ENCODE measurements around the gene PROSER3.

The PROSER3 gene

DNA sequence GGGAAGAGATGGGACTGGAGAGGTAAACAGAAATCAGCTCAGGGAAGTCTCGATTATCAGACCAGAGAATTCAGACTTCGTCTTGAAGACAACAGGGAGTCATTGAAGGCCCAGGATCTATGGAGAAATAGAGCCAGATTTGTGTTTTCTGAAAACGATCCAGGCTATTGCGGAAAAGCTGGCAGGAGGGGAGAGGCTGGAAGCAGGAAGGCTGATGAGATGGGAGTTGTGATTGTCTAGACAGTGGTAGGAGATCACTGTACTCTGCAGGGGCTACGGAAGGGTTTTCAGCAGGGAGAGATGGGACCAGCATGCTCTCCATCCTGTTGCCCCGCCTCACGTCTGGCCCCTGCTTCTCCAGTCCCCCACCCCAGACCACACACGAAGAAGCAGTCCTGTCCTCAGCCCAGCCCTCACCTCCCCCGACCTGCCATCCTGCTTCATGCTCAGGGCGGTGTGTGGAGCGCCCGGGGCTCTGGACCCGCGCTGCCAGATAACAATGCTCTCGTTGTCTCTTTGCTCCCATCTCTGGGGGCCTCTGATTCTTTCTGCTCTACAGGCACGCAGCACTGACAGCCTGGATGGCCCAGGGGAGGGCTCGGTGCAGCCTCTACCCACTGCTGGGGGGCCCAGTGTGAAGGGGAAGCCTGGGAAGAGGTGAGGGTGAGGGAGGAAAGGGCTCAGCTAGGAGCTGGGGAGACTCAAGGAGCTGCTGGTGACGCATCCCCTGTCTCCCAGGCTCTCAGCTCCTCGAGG is 19.3 kb downstream of the PROSER3 start:
- DNase-seq (ENCODE audit: low read depth in 2 of 2) = no peak

DNA sequence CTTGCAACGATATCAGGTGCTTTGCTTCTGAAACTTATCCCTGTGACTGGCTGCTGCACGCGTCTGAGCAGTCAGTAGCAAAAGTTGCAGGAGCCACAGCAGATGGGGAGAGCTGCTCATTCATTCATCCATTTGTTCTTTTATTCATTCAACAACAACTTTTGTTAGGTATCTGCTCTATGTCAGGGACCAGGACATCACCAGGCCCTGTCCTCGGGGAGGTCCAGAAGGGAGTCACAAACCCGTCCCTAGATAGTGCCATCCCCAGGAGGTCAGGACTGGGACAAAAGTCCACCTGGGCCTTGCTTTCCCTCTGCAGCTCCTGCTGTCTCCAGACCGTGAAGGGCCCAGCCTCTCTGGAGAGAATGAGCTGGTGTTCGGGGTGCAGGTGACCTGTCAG is 20.0 kb downstream of the PROSER3 start:
- no peak for DNase-seq (ENCODE audit: low read depth in 2 of 2)

DNA sequence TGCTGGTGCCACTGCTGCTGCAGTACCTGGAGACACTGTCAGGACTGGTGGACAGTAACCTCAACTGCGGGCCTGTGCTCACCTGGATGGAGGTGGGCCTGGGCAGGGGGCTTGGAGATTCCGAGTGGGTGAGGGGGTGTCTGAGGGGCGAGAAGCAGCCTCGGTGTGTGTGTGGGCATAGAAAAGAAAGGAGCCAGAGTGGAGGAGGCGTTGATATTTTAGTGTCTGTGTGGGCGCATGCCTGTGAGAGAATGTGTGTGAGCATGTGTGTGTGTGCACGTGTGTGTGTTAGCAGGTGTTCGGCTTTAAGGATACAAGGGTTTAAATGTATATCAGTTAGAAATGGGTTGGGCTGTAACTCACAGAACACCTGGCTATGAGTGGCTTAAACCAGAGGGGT is 21.1 kb downstream of the PROSER3 start:
- DNase-seq (ENCODE audit: low read depth in 2 of 2) = no peak

DNA sequence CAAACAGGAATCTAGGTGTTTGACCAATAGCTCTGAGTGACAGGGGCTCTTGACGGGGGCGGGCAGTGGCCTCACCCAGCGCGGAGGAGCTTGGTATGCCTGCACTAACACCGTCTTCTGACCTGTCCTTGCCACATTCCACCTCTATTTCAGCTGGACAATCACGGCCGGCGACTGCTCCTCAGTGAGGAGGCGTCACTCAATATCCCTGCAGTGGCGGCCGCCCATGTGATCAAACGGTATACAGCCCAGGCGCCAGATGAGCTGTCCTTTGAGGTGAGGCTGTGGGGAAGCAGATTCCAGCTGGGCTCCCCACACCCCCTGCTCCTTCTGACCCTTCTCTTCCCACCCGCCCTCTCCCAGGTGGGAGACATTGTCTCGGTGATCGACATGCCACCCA is 22.1 kb downstream of the PROSER3 start:
- no peak for DNase-seq (ENCODE audit: low read depth in 2 of 2)

DNA sequence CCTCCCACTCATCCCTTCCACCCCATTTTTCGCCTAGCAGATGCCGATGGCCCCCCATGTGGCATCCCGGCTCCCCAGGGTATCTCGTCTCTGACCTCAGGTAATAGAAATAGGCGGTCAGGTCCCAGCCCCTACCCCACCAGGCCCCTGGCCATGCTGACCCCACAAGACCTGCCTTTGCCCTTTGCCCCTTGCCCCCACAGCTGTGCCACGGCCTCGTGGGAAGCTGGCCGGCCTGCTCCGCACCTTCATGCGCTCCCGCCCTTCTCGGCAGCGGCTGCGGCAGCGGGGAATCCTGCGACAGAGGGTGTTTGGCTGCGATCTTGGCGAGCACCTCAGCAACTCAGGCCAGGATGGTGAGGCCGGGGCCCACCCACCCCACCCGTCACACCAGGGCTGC is 22.7 kb downstream of the PROSER3 start:
- DNase-seq (ENCODE audit: low read depth in 2 of 2) = no peak

DNA sequence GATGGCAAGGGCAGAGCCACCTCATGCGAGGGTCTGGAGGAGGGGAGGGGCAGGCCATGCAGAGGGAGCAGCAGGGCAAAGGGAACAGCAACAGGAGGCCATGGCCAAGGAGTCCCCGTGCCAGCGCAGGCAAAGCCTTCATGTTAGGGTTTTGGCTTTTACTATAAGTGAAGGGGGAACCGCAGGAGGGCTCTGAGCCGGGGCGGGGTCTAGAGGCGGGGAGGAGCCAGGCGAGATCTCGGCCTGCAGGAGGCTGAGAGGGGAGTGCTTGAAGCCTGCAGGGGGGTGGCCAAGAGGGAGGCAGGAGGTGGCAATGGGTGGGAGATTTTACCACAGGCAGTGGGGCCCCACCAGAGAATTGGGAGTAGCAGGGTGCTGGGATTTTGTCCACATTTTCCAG is 23.7 kb downstream of the PROSER3 start:
- no peak for DNase-seq (ENCODE audit: low read depth in 2 of 2)

DNA sequence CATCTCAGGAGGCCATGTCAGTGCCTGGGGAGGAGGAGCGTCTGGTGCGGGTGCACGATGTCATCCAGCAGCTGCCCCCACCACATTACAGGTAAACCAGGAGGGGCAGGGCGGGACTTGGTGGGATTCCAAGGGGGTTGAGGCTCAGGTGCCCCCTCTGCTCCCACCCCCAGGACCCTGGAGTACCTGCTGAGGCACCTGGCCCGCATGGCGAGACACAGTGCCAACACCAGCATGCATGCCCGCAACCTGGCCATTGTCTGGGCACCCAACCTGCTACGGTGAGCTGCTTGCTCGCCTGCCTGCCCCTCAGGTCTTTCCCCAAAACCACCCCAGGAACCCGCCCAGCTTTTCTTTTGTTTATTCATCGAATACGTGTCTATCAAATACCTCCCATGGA is 24.6 kb downstream of the PROSER3 start:
- DNase-seq (ENCODE audit: low read depth in 2 of 2) = no peak

DNA sequence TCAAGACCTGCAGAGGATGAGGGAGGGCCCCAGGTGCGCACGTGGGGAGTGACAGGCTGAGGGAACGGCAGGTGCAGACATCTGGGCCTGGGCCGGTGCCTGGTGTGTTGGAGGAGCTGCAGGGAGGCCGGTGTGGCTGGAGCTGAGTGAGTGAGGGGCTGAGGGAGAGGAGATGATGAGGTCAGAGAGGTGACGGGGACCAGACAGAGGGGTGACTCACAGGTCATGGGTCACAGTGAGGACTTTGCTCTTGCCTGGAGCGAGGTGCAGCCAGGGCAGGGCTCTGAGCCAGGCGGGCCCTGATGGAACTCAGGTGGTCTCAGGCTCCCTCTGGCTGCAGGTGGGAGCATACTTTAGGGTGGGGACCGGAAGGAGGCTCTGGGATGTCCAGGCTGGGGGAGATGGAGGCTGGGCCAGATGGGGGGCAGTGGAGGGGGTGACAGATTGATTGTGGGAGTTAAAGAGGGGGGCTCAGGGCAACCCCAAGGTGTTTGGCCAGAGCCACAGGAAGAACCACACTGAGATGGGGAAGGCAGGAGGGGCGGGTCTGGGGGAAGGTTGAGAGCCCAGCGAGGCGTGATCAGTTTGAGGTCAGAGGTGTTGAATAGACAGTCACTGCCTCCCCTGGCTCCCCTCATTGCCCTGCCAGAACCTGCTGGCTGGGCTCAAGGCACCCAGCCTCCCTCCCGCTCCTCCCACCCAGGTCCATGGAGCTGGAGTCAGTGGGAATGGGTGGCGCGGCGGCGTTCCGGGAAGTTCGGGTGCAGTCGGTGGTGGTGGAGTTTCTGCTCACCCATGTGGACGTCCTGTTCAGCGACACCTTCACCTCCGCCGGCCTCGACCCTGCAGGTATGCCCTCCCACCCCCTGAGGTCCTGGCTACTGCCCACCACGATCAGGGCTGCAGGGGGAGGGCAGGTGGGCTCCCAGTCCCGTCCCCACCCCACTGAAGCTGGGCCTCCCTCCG is 25.8 kb downstream of the PROSER3 start:
- DNase-seq (ENCODE audit: low read depth in 2 of 2) = no peak

DNA sequence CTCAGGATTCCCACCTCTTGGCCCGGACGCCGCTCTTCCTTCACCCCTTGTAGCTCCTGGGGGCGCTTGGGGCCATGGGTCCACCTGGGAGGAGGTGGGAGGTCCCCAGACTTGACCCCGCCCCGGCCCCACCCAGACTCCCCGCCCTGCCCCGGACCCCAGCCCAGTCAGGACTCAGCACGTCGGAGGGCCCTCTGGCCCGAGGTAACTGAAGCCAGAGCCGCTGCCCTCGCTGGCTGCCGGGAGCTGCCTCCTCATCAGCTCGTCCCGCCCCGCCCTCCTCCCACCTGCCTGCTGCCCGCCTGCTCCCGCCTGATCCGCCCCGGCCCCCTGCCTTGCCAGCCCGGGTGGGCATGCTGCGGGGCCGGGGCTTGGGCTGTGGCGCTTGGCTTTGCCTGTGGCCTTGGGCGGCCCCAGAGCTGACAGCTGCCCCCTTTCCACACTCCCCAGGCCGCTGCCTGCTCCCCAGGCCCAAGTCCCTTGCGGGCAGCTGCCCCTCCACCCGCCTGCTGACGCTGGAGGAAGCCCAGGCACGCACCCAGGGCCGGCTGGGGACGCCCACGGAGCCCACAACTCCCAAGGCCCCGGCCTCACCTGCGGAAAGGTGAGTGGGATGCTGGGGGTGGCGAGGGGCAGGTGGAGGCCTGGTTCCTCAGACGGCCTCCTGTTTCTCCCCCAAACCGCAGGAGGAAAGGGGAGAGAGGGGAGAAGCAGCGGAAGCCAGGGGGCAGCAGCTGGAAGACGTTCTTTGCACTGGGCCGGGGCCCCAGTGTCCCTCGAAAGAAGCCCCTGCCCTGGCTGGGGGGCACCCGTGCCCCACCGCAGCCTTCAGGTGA is 26.7 kb downstream of the PROSER3 start:
- DNase-seq (ENCODE audit: low read depth in 2 of 2) = no peak

DNA sequence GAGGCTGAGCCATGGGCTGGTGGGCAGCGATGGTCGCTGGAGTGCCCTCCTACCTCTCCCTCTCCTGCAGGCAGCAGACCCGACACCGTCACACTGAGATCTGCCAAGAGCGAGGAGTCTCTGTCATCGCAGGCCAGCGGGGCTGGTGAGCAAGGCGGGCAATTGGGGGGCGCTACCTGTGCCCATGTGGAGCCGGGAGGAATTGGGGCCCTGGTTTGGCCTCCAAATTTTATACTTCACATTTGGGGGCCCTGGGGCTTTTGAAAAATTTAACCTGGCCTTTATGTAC is 27.3 kb downstream of the PROSER3 start:
- DNase-seq (ENCODE audit: low read depth in 2 of 2) = no peak

DNA sequence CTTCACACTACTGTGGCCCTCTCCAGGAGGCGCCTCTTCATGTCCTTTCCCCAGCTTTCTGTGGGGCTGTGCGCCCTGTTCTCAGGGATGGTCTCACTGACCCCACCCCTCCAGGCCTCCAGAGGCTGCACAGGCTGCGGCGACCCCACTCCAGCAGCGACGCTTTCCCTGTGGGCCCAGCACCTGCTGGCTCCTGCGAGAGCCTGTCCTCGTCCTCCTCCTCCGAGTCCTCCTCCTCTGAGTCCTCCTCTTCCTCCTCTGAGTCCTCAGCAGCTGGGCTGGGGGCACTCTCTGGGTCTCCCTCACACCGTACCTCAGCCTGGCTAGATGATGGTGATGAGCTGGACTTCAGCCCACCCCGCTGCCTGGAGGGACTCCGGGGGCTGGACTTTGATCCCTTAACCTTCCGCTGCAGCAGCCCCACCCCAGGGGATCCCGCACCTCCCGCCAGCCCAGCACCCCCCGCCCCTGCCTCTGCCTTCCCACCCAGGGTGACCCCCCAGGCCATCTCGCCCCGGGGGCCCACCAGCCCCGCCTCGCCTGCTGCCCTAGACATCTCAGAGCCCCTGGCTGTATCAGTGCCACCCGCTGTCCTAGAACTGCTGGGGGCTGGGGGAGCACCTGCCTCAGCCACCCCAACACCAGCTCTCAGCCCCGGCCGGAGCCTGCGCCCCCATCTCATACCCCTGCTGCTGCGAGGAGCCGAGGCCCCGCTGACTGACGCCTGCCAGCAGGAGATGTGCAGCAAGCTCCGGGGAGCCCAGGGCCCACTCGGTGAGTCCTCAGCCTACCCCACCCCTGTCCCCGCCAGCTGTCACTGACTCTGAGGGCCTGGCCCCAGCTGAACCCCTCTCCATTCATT is 28.6 kb downstream of the PROSER3 start:
- no peak for DNase-seq (ENCODE audit: low read depth in 2 of 2)

DNA sequence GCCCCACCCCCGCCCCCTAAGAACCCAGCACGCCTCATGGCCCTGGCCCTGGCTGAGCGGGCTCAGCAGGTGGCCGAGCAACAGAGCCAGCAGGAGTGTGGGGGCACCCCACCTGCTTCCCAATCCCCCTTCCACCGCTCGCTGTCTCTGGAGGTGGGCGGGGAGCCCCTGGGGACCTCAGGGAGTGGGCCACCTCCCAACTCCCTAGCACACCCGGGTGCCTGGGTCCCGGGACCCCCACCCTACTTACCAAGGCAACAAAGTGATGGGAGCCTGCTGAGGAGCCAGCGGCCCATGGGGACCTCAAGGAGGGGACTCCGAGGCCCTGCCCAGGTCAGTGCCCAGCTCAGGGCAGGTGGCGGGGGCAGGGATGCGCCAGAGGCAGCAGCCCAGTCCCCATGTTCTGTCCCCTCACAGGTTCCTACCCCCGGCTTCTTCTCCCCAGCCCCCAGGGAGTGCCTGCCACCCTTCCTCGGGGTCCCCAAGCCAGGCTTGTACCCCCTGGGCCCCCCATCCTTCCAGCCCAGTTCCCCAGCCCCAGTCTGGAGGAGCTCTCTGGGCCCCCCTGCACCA is 29.3 kb downstream of the PROSER3 start:
- no peak for DNase-seq (ENCODE audit: low read depth in 2 of 2)

DNA sequence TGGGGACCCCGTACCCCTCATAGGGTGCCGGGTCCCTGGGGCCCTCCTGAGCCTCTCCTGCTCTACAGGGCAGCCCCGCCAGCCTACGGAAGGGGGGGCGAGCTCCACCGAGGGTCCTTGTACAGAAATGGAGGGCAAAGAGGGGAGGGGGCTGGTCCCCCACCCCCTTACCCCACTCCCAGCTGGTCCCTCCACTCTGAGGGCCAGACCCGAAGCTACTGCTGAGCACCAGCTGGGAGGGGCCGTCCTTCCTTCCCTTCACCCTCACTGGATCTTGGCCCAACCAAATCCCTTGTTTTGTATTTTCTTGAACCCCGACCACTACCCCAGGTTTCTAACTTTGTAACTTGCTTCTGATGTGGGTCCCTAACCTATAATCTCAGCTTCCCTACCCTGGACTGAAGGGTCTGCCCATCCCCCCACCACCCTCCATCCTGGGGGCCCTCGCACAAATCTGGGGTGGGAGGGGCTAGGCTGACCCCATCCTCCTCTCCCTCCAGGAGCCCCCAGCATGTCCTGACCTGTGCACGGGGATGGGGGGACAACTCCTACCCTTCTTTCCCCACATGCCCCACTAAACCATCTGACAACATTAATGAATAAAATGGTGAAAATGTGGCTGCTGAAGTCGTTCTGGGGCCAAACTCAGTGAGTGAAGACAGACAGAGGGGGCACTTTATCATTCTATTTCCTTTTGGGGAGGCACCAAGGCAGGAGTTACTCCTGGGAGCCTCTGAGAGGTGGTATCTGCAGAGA is 30.4 kb downstream of the PROSER3 start:
- no peak for DNase-seq (ENCODE audit: low read depth in 2 of 2)

DNA sequence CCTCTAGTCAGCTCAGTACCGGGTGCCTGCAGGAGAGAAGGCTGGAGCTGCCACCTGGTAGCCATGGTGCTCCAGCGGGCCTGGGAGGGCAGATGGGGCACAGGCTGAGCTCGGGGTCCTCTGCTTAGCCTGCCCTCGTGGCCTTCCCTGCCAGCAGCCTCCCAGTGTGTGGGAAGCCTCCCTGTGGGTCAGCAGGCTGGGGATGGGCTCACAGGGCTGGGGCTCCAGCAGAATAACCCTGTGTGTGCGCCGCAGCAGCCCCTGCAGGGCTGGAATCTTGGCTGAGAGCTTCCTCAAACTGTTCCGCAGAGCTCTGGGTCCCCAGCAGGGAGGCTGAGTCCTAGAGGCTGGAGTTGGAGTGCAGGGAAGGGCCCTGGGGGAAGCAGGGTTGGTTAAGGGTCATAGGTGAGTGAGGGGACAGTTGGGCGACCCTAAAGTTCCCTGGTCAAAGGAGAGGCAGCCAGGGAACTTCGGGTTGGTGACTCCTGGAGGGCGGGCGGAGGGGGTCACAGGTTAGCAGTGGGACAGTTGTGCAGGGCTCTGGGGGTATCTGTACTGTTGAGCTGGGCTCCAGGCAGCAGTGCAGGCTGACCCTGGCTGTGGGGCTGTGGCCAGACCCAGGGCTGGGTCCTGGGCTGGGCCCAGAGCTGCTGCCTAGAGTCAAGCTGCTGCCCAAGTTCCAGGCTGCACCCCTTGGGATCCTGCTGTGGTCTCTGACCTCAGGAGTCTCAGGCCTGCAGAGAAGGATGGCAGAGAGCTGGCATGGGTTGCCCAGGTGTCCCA is 31.4 kb downstream of the PROSER3 start:
- no peak for DNase-seq (ENCODE audit: low read depth in 2 of 2)

DNA sequence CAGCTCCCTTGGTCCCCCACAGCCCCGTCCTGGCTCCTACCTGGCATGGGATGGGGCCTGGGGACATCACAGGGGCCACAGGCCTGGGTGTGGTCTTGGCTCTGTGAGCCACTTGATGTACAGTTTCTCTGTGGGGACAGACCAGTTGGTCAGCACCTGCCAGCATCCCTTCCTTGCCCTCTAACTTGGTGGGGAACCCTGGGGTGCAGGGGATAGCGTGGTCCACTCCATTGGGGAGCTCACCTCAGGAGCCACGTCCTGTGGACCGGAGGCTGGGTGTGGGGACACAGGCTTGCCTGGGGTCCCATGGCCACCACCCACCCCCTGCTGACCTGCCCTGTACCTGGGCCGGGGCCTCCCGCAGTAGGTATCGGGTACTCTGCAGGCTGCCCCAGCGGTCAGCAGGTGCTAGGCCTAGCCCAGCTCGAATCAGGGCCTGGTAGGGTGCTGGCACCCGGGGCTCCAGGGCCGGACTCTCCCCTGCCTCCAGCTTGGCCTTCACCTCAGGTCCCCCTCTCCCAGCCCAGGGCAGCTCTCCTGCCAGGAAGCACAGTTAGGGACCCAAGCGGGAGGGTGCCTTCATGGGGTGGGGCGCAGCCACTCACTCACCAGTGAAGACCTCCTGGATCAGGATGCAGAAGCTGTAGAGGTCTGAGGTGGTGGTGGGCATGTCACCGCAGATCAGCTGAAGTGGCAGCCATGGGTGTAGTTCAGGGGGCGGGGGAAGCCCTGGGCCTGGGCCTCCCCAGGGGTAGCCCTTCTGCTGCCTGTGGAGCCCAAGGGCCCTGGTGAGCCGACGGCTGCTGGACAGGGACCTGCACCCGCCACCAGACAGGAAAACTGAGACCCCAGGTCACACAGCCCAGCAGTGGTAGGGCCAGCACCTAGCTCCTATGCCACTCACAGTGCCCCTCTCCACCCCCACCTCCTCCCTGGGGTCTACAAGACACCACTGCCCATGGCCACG is 32.3 kb downstream of the PROSER3 start:
- no peak for DNase-seq (ENCODE audit: low read depth in 2 of 2)

DNA sequence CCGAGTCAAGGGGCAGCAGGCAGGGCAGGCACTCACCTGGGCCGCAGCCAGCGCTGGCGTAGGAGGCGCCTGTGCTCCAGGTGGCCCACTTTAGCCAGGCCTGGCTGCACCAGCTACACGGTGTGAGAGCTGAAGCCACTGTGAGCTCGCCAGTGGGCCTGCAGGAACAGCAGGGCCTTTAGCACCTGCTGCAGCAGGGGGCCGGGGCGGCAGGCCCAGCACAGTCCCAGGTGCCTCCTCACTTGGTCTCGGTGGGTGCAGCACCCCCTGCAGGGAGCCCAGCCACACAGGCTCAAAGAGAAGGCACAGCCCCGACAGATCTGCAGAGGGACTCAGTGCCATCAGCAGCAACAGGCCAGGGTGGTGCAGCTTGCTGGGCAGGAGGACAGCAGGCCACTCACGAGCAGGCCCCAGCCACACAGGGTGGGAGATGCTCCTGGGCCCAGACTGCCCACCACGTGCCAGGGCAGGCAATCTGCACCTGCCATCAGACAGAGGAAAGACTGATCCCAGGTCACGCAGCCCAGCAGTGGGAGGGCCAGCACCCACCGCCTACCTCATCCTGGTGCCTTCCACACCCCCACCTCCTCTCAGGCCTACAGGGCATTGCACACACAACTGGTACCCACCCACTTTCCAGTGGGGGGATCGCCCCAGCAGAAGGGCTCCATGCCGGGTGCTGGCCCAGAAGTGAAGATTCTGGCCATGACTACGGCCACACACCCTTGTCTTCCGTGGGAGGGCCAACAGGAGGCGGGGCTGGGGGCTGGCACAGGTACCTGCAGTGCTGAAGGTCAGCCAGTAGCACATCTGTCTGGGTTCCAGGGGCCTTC is 33.2 kb downstream of the PROSER3 start:
- no peak for DNase-seq (ENCODE audit: low read depth in 2 of 2)

DNA sequence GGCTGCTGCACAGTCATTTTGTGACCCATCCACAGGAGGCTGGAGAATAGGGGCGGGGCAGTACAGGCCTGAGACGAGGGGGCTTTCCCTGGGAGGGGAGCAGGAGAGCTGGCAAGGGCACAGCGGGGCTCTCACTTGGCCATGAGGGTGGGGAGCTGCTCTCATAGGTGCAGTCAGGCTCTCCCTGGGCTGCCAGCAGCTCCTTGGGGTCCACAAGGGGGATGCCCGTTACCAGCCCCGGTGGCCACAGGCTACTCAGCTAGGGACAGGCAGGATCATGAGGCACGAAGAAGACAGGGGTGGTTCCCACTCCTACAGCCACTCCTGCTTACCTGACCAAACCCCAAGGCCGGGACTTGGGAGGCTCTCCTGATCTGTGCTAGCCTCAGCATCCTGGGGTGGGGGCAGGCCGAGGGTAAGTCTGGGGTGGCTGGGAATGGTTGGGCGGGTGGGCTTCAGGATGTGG is 33.9 kb downstream of the PROSER3 start:
- DNase-seq (ENCODE audit: low read depth in 2 of 2) = no peak
